Natural killer cell (primary cell): ENCODE measurements around the gene GSS. TPM values are rescaled to one million over a fixed set of nuclear protein-coding genes. Genes with fewer than 3 reads are reported as not detected.

ENCODE experiments used
- ATAC-seq, 3 donors: fragments of 150-1000 bp in 2 of 3; fragments of 200-7000 bp in 1 of 3; cut with Tn5 transposase; 1 replicate in 1 of 3; 2 replicates in 2 of 3; pipeline ENCODE4 v1.10.0; 2021; ENCODE audit warnings: mild to moderate bottlenecking in 2 of 3, moderate library complexity in 2 of 3
- DNase-seq, 2 donors: peaks; one replicate each; pipeline versions ENCODE4 v3.0.0 to v3.0.0-alpha.2; 2013 to 2021; ENCODE audit warnings: mixed read lengths in 1 of 2
- H3K27ac ChIP-seq: one replicate; pipeline ENCODE4 v1.5.1; 2013; ENCODE audit warnings: mild to moderate bottlenecking, low read length
- H3K27me3 ChIP-seq: one replicate; pipeline ENCODE4 v1.6.1; 2013; ENCODE audit warnings: low read length; ENCODE audit not compliant: control insufficient read depth, insufficient read depth
- H3K36me3 ChIP-seq: one replicate; pipeline ENCODE4 v1.6.1; 2013; ENCODE audit warnings: low read length; ENCODE audit not compliant: control insufficient read depth, insufficient read depth
- H3K4me1 ChIP-seq: one replicate; pipeline ENCODE4 v1.6.1; 2013; ENCODE audit warnings: low read length; ENCODE audit not compliant: control insufficient read depth, insufficient read depth
- H3K4me3 ChIP-seq: one replicate; pipeline ENCODE4 v1.5.1; 2013; ENCODE audit warnings: low read length
- H3K9me3 ChIP-seq: one replicate; pipeline ENCODE4 v1.6.1; 2013; ENCODE audit warnings: low read length; ENCODE audit not compliant: control insufficient read depth, insufficient read depth
- H3K27ac Mint-ChIP-seq, 2 donors: one replicate each; pipeline ENCODE4 v1.8.0; 2022; ENCODE audit warnings: mild to moderate bottlenecking in 2 of 2, mixed read lengths in 2 of 2, moderate library complexity in 1 of 2
- H3K27me3 Mint-ChIP-seq, 2 donors: one replicate each; pipeline ENCODE4 v1.8.0; 2022; ENCODE audit warnings: low read depth in 2 of 2, mixed read lengths in 2 of 2
- H3K36me3 Mint-ChIP-seq: one replicate; pipeline ENCODE4 v1.8.0; 2022; ENCODE audit warnings: mixed read lengths
- H3K4me1 Mint-ChIP-seq, 2 donors: one replicate each; pipeline ENCODE4 v1.8.0; 2022; ENCODE audit warnings: mixed read lengths in 2 of 2
- H3K4me3 Mint-ChIP-seq: one replicate; pipeline ENCODE4 v1.8.0; 2022; ENCODE audit warnings: mild to moderate bottlenecking, moderate library complexity, mixed read lengths
- H3K9me3 Mint-ChIP-seq, 2 donors: one replicate each; pipeline ENCODE4 v1.8.0; 2022; ENCODE audit warnings: mixed read lengths in 2 of 2
- WGBS: methylation state at CpG from one replicate; pipeline ENCODE4 v1.1.7; 2013; ENCODE audit warnings: missing lambda C conversion rate; ENCODE audit not compliant: insufficient coverage; 5-methylcytosine and 5-hydroxymethylcytosine counted together
- intact Hi-C: fragments of 100-400 bp; cut with micrococcal nuclease; formaldehyde crosslinking; loops from one replicate; pipeline ENCODE4 v1.14.2; 2022
- total RNA-seq, 4 donors: library from RNA; stranded (reverse); fragments of 120-200 nt in 1 of 4; gene quantifications; one replicate each; pipeline versions ENCODE4 v1.2.3 to v1.2.4, GENCODE V29; 2013 to 2022
- TF ChIP-seq, protein P1 (sequence below): fragments of 200-600 bp; IDR thresholded peaks from one replicate; pipeline ENCODE4 v1.8.0; 2022; ENCODE audit warnings: antibody characterized with exemption

The GSS gene
- total RNA-seq, 3 donors from 2014 or later (not counting 1 experiment from before 2014, with no cell fraction given): 27.4 to 35.4 (median 30.3) TPM

DNA sequence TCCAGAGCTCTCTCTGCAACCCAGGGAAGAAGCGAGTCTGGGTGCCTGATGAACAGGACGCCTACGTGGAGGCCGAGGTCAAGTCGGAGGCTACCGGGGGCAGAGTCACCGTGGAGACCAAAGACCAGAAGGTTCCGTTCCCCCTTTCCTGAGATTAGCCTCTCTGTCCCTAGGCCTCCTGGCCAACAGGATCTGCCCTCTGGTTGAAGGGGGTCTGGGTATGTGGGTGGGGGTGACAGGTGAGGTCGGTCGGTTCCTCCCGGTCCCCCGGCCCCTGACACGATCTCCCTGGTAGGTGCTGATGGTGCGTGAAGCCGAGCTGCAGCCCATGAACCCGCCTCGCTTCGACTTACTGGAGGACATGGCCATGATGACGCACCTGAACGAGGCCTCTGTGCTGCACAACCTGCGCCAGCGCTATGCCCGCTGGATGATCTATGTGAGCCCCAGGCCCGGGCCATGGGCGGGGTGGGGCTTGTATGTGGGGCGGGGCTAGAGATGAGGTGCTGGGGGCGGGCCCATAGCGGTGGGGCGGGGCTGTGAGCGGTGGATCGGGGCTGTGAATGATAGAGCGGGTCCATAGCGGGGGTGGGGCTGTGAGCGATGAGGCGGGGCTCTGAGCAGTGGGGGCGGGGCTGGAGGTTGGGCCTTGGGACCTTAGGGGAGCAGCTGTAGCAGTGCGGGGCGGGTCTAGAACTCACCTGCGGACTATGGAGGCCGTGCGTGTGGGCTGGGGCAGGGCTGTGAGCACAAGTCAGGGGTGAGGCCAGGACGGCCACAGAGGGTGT is 24.0 kb upstream of the GSS start:
- H3K27ac Mint-ChIP-seq: no peak overlapping the region
- no peaks in the 10 kb centered on the region for H3K9me3 Mint-ChIP-seq
- Histone ChIP-seq H3K27me3 (no peaks in the 10 kb centered on the region), H3K36me3 (no peaks in the 10 kb centered on the region), H3K4me3 (no peak overlapping the region), H3K4me1 (no peaks in the 10 kb centered on the region), H3K9me3 (no peaks in the 10 kb centered on the region), H3K27ac (no peak overlapping the region)
- intact Hi-C loops: no loop called here
- ATAC-seq: no peak
- no peak overlapping the region for H3K4me3 Mint-ChIP-seq
- peaks cover 11 to 18% of the 10 kb centered on the region in 2 donors for H3K27me3 Mint-ChIP-seq
- no peaks in the 10 kb centered on the region for H3K4me1 Mint-ChIP-seq
- H3K36me3 Mint-ChIP-seq: no peaks in the 10 kb centered on the region
- 85% methylated on average over 42 of the region's 42 CpGs for WGBS
- TF ChIP-seq, protein P1, sequence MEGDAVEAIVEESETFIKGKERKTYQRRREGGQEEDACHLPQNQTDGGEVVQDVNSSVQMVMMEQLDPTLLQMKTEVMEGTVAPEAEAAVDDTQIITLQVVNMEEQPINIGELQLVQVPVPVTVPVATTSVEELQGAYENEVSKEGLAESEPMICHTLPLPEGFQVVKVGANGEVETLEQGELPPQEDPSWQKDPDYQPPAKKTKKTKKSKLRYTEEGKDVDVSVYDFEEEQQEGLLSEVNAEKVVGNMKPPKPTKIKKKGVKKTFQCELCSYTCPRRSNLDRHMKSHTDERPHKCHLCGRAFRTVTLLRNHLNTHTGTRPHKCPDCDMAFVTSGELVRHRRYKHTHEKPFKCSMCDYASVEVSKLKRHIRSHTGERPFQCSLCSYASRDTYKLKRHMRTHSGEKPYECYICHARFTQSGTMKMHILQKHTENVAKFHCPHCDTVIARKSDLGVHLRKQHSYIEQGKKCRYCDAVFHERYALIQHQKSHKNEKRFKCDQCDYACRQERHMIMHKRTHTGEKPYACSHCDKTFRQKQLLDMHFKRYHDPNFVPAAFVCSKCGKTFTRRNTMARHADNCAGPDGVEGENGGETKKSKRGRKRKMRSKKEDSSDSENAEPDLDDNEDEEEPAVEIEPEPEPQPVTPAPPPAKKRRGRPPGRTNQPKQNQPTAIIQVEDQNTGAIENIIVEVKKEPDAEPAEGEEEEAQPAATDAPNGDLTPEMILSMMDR: no peak
- DNase-seq: no peak

DNA sequence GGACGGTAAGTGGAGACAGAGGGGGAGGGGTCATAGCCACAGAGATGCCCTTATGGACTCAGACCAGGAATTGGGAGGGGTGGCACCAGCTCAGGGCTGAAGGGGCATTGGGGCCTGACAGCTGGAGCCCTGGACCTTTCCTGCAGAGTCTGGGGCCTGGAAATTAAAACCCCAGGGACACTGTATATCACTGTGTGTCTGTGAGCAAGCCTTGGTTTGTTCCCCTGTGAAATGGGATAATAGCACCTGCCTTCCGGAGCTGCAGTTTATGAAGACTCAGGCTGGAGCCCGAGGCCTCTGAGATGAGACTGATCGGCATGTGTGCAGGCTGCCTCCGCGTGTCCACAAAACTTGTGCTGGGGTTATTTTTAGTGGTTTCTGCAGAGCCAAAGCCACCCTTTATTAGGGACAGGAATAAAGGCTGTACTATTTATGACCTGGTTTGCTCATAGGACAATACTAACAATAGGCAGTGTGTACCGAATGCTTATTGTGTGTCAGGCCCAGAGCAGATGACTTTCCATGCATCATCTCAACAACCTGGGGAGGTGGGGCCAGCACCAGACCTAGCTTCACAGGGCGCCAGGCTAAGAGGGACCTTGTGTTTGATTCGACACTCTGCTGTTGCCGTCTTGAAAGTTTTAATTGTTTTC is 22.6 kb upstream of the GSS start:
- ATAC-seq (no peak), DNase-seq (no peak)
- peaks cover 9 to 10% of the 10 kb centered on the region in 2 donors for H3K27me3 Mint-ChIP-seq
- Histone ChIP-seq H3K36me3 (no peaks in the 10 kb centered on the region), H3K27ac (no peak overlapping the region), H3K27me3 (no peaks in the 10 kb centered on the region), H3K4me3 (no peak overlapping the region), H3K9me3 (no peaks in the 10 kb centered on the region), H3K4me1 (no peaks in the 10 kb centered on the region)
- no peaks in the 10 kb centered on the region for H3K4me1 Mint-ChIP-seq
- no peak overlapping the region for H3K27ac Mint-ChIP-seq
- intact Hi-C loops: no loop called here
- WGBS: 88% methylated on average over 10 of the region's 10 CpGs
- no peaks in the 10 kb centered on the region for H3K36me3 Mint-ChIP-seq
- H3K9me3 Mint-ChIP-seq: no peaks in the 10 kb centered on the region
- TF ChIP-seq, protein P1: no peak
- H3K4me3 Mint-ChIP-seq: no peak overlapping the region

DNA sequence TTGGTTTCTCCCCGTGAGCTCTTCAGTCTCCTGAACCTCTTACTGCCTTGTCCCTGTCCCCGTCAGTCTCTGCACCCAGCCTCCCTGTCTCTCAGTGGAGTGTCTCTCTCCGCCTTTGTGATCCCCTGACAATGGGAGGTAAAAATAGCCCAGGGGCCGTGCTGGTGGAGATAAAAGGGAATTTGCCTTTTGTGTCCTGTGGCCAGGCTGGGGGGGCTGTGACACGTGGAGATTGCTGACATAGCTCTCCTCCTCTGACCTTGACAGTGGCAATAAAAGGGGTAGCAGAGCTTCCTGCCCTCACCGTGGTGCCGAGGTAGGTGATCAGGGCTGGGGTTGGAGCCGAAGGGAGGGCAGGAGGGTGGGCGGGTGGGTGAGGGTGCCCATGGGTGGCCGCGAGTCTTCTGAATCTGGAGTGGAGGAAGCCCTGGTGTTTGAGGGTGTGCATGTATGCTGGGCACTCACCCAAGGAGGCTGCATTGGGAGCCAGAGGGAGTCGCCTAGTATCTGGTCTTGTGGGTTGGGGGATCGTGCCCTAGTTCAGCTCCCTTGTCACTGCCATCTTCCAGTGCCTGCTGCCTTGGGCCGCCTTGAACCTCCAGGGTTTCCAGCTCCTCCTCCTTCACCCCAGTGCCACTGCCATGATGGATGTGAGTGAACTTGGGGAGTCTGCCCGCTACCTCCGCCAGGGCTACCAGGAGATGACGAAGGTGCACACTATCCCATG is 21.9 kb upstream of the GSS start:
- DNase-seq (no peak), ATAC-seq (no peak)
- 64% methylated on average over 16 of the region's 17 CpGs for WGBS
- Histone ChIP-seq H3K9me3 (no peaks in the 10 kb centered on the region), H3K4me3 (no peak overlapping the region), H3K36me3 (no peaks in the 10 kb centered on the region), H3K27me3 (no peaks in the 10 kb centered on the region), H3K27ac (no peak overlapping the region), H3K4me1 (no peaks in the 10 kb centered on the region)
- intact Hi-C loops: no loop called here
- H3K27ac Mint-ChIP-seq: no peak overlapping the region
- H3K9me3 Mint-ChIP-seq: no peaks in the 10 kb centered on the region
- H3K27me3 Mint-ChIP-seq: peaks cover 2 to 10% of the 10 kb centered on the region in 2 donors
- TF ChIP-seq, protein P1: no peak
- no peak overlapping the region for H3K4me3 Mint-ChIP-seq
- no peaks in the 10 kb centered on the region for H3K4me1 Mint-ChIP-seq
- no peaks in the 10 kb centered on the region for H3K36me3 Mint-ChIP-seq
